HG02759 (cell line): ENCODE data around the gene AVL9.
A peak's percentile ranks its signal among the peaks of the same experiment; 100 is the strongest.
"Not testable (repeated sequence)": the region's sequence is repeated elsewhere in the genome, so short reads cannot be mapped to it uniquely, and the experiment has no call there.

ENCODE experiments used
- ATAC-seq: cut with Tn5 transposase; IDR thresholded peaks from one replicate; pipeline ENCODE4 v1.9.1; 2021; ENCODE audit warnings: mild to moderate bottlenecking, moderate library complexity; ENCODE audit not compliant: unreplicated experiment

The AVL9 gene

GRCh38 chr7:32586291-32587221 lies 91.3 kb downstream of the AVL9 start:
- ATAC-seq = no peak

- no peak for ATAC-seq
Measured at GRCh38 chr7:32587411-32587948, 92.2 kb downstream of the AVL9 start.

DNA sequence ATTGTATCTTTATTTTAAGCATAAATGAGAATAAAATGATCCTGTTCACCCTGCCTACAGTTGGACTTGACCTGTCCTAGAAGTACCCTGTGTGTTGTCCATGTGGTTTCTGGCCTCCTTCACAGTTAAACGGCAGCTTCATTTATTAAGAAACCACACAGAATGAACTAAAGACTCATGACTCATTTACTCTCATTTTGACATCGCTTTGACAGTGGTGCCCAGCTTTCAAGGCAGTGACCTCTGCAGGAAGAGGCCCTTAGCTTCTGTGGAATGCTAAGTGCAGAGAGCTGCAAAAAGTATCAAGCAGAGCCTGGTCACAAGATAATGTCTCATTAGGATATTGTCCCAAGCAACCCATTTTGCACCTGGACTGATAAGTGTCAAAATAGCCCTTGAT lies 93.4 kb downstream of the AVL9 start:
- ATAC-seq = peak; percentile 74

- ATAC-seq = no peak
Measured at GRCh38 chr7:32591938-32592337, 96.6 kb downstream of the AVL9 start.

DNA sequence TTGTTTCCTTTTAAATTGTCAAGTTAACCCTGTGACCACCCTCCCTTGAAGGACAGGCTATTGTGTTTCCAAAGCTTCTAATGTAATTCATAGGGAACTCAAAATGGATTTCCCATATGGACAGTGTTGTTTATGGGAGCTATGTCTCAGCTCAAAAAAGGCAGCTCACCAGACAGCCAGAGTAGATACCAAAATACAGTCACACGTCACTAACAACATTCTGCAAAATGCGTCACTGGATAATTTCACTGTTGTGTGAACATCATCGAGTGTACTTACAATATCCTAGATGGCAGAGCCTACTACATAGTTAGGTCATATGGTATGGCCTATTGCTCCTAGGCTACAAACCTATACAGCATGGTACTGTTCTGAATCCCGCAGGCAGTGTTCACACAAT lies 97.4 kb downstream of the AVL9 start:
- ATAC-seq = no peak

DNA sequence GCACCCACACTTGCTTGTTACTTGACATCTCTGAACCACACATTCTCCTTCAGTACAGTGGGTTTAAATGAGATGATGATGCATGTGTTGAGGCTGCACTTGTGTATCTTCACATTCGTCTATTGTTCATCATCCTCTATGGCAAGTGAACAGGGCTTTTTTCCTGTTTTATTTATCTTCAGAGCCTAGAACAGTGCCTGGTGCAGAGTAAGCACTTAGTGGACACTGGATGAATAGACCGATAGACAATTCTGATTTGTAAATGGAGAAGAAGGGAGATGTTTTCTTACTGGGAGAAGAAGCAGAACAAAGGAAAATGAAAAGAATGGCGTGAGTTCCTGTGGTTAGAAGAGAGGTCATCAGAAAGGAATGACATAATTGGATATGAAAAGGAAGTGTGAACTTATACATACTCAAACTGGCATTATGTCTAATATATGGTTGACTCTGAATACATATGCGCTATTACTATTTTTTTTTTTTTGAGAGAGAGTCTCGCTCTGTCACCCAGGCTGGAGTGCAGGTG lies 99.7 kb downstream of the AVL9 start:
- no peak for ATAC-seq

- not testable (repeated sequence) for ATAC-seq
Measured at GRCh38 chr7:32601196-32601595, 105.9 kb downstream of the AVL9 start.

DNA sequence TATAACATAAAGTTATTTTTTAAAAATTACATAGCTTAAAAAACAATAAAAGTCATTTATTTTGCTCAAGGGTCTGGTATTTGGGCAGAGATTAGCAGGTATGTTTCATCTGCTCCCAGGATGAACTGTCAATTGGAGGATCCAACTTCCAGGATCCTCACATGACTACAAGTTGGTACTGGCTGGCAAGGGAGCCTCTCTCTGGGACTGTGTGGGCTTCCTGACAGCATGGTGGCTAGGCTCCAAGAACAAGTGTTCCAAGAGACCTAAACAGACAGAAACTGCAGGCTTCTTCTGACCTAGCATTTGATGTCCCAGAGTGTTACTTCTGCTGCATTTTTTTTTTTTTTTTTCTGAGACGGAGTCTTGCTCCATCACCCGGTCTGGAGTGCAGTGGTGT lies 107.2 kb downstream of the AVL9 start:
- ATAC-seq = no peak

DNA sequence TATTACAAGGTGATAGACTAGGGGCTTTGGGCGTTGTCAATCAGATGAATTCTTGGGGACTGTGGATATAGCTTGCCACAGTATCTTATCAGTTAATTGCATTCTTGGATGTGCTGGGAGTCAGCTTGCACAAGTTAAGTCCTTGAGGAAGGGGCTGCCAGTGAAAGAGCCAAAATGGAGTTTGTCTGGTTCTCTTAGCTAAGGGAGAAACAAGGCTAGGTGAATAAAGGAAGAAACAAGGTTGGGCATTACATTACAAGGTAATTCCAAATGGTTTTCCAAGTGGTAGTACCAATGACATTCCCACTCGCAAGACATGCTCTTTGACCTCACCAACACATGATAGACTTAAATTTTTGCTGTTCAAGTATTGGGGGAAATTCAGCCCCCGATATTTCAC lies 108.2 kb downstream of the AVL9 start:
- ATAC-seq = not testable (repeated sequence)

GRCh38 chr7:32604047-32604446 lies 108.8 kb downstream of the AVL9 start:
- ATAC-seq = not testable (repeated sequence)

DNA sequence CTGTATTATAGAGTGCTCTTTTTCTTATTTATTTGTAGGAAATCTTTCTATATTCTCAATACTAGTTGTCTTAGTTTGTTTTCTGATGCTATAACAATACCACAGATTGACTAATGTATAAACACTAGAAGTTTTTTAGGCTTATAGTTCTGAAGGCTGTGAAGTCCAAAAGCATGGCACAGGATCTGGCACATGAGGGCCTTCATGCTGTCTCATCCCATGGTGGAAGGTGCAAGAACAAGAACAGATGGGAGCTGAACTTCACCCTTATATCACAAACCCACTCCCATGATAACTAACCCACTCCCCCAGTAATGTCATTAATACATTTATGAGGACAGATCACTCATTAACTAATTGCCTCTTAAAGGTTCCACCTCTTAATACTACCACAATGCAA lies 109.7 kb downstream of the AVL9 start:
- no peak for ATAC-seq

- ATAC-seq = no peak
Measured at GRCh38 chr7:32609463-32609862, 114.2 kb downstream of the AVL9 start.

GRCh38 chr7:32611201-32612099 lies 116.2 kb downstream of the AVL9 start:
- no peak for ATAC-seq

- no peak for ATAC-seq
Measured at GRCh38 chr7:32616625-32617024, 121.3 kb downstream of the AVL9 start.

- ATAC-seq = no peak
Measured at GRCh38 chr7:32618470-32618869, 123.2 kb downstream of the AVL9 start.

- ATAC-seq = no peak
Measured at GRCh38 chr7:32618987-32619386, 123.7 kb downstream of the AVL9 start.

GRCh38 chr7:32619416-32619815 lies 124.1 kb downstream of the AVL9 start:
- ATAC-seq = not testable (repeated sequence)

GRCh38 chr7:32631021-32631420 lies 135.7 kb downstream of the AVL9 start:
- ATAC-seq = no peak

DNA sequence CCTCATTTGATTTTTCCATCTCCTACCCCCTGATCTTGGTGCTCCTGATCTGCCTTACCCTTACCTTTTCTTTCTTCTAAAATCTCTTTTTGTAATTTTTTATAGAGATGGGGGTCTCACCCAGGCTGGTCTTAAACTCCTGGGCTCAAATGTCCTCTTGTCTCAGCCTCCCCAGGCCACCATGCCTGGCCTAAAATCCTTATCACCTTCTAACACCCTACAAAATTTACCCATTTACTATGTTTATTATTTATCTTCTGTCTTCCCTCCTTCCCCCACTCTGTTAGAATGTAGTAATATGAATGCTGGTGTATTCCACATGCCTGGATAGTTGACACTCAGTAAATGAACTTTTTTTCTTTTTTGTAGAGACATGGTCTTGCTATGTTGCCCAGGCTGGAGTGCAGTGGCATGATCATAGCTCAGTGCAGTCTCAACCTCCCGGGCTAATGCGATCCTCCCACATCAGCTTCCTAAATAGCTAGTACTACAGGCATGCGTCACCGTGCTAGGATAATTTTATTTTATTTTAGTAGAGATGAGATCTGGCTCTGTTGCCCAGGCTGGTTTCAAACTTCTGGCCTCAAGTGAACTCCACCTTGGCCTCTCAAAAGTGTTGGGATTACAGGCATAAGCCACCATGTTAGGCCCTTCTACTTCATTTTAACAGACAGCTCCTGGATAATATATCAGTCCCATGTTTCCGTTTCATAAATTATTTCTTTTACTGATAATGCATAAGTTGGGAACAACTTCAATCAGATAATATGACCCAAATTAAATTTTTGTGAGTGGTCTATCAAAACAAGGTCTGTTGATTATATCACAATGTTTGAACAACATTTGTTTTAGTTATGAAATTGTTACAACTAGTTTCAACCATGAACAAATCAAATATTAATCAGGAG lies 136.6 kb downstream of the AVL9 start:
- ATAC-seq = not testable (repeated sequence)

DNA sequence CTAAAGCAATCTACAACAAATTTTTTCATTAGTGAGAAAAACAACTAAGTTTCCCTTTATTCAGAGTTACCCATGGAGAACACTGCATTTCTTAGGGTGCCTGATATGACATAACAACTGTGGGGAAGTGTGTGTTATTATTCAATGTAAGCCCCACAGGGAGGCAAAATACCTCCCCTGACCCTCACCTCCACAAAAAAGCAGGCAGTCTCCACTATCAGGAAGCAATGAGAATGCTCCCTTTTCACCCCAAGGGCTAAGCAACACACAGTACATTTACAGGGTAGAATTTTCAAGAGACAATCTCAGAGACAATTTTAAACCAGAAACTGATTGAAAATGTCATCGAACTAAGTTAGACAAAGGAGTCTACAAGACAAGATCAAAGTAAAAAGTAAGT lies 138.2 kb downstream of the AVL9 start:
- not testable (repeated sequence) for ATAC-seq
